Adrenal gland (tissue), 12 donors: Measurements from ENCODE around the gene GPR158. TPM values are rescaled to one million over a fixed set of nuclear protein-coding genes. Genes with fewer than 3 reads are reported as not detected.

Source experiments
- DNase-seq, 7 donors: peaks; one replicate each; pipeline ENCODE4 v3.0.0-alpha.2; 2019 to 2020
- H3K27ac ChIP-seq, 5 donors: fragments of 200-600 bp; sonication (generic) in 4 of 5; 1 replicate in 3 of 5; 2 replicates in 2 of 5; pipeline versions ENCODE4 v1.5.1 to v1.8.0; 2016 to 2020; ENCODE audit warnings: mild to moderate bottlenecking in 1 of 5
- H3K27me3 ChIP-seq: fragments of 200-600 bp; 2 replicates; pipeline ENCODE4 v1.8.0; 2021
- H3K36me3 ChIP-seq, 2 donors: fragments of 200-600 bp; replicated peaks in 1 of 2; 1 replicate in 1 of 2; 2 replicates in 1 of 2; pipeline versions ENCODE4 v1.5.1 to v1.8.0; 2018 to 2022
- H3K4me1 ChIP-seq, 2 donors: fragments of 200-600 bp; replicated peaks in 1 of 2; 1 replicate in 1 of 2; 2 replicates in 1 of 2; pipeline versions ENCODE4 v1.5.1 to v1.8.0; 2018 to 2021
- H3K4me3 ChIP-seq, 4 donors: fragments of 200-600 bp; sonication (generic) in 3 of 4; one replicate each; pipeline ENCODE4 v1.5.1; 2016 to 2018
- H3K9me3 ChIP-seq, 3 donors: fragments of 200-600 bp; sonication (generic) in 1 of 3; replicated peaks in 1 of 3; 1 replicate in 2 of 3; 2 replicates in 1 of 3; pipeline versions ENCODE4 v1.5.1 to v1.8.0; 2016 to 2021
- CTCF ChIP-seq, 6 experiments: fragments of 450-650 bp in 4 of 6; fragments of 200-600 bp in 2 of 6; sonication (generic) in 1 of 6; IDR thresholded peaks; 1 replicate in 5 of 6; 2 replicates in 1 of 6; pipeline versions ENCODE4 v1.5.1 to v1.8.0; 2016 to 2021; ENCODE audit warnings: antibody characterized with exemption in 6 of 6, mild to moderate bottlenecking in 2 of 6, moderate library complexity in 1 of 6
- POLR2A ChIP-seq, 2 donors: fragments of 450-650 bp; IDR thresholded peaks; one replicate each; pipeline ENCODE4 v1.6.1; 2017; ENCODE audit warnings: antibody characterized with exemption in 2 of 2, mild to moderate bottlenecking in 2 of 2, moderate library complexity in 1 of 2
- WGBS, 4 donors: extraction: QIAGEN DNeasy Blood & Tissue Kit in 2 of 4; methylation state at CpG; one replicate each; pipeline versions ENCODE4 v1.1.5 to v1.1.7; 2013 to 2017; 5-methylcytosine and 5-hydroxymethylcytosine counted together
- intact Hi-C, 2 donors: fragments of 100-400 bp; cut with DNase I; formaldehyde crosslinking; loops; one replicate each; pipeline versions ENCODE4 v1.14.1 to v1.15.0; 2022 to 2023
- polyA plus RNA-seq, 3 donors: library from polyadenylated mRNA; stranded (reverse); fragments of 200-250 nt in 2 of 3; fragments of 350-450 nt in 1 of 3; fragmentation: Illumina TruSeq in 1 of 3; extraction: RNeasy Lipid Tissue Mini Kit (QIAGEN cat#74804) in 1 of 3; gene quantifications; one replicate each; pipeline ENCODE4 v1.2.3, GENCODE V29; 2013 to 2014
- total RNA-seq, 9 donors: library from RNA; depleted of rRNA in 4 of 9; stranded (reverse); fragments of >200 nt in 4 of 9; fragments of 120-200 nt in 1 of 9; fragmentation: NEBNext Ultra II Directional in 1 of 9; extraction: Animal tissue kit (Norgen Biotek cat#: 25700) in 1 of 9; gene quantifications; one replicate each; pipeline versions ENCODE4 v1.1.0 to v1.2.4, GENCODE V29; 2013 to 2023
- donor health status: healthy with polysubstance abuse.
- donor health status: Bipolar disorder and iron deficiency.
- donor health status: DM: yes; HTN: yes; CAD: no.
- donor health status: DM: no; HTN: no; CAD: no.
- donor health status: DM: no; HTN: no; CAD: no.
- donor health status: DM: yes; HTN: yes; CAD: no.

The GPR158 gene
- total and polyA plus RNA-seq, 12 donors = 0.04 to 2.5 (median 0.94) TPM; not detected in 2

GRCh38 chr10:25465582-25466372, 291.0 kb downstream of the GPR158 start:
- Histone ChIP-seq H3K36me3 (no peaks in the 10 kb centered on the region), H3K4me1 (no peaks in the 10 kb centered on the region), H3K27me3 (no peaks in the 10 kb centered on the region), H3K9me3 (no peaks in the 10 kb centered on the region), H3K4me3 (no peak overlapping the region), H3K27ac (no peak overlapping the region)
- DNase-seq = no peak
- TF ChIP-seq POLR2A (IDR thresholded peaks at IDR 0.05) = no peak
- no peak for TF ChIP-seq CTCF (IDR thresholded peaks at IDR 0.05)
- intact Hi-C loops = no loop called here
- 88 to 91% (median 90%) methylated on average over 20 of the region's 20 CpGs for WGBS, 4 donors

- 63 to 69% (median 68%) methylated on average over 8 of the region's 8 CpGs for WGBS, 4 donors
- Histone ChIP-seq H3K4me1 (no peaks in the 10 kb centered on the region), H3K4me3 (no peak overlapping the region), H3K27ac (no peak overlapping the region), H3K9me3 (no peaks in the 10 kb centered on the region), H3K36me3 (no peaks in the 10 kb centered on the region), H3K27me3 (no peaks in the 10 kb centered on the region)
- intact Hi-C loops = no loop called here
- no peak for DNase-seq
- TF ChIP-seq CTCF (IDR thresholded peaks at IDR 0.05) (no peak), POLR2A (IDR thresholded peaks at IDR 0.05) (no peak)
Observed at GRCh38 chr10:25467881-25468280, 293.1 kb downstream of the GPR158 start.

- Histone ChIP-seq H3K27ac (no peak overlapping the region), H3K36me3 (no peaks in the 10 kb centered on the region), H3K4me1 (no peaks in the 10 kb centered on the region), H3K27me3 (no peaks in the 10 kb centered on the region), H3K9me3 (no peaks in the 10 kb centered on the region), H3K4me3 (no peak overlapping the region)
- no peak for DNase-seq
- intact Hi-C loops = no loop called here
- TF ChIP-seq CTCF (IDR thresholded peaks at IDR 0.05) (no peak), POLR2A (IDR thresholded peaks at IDR 0.05) (no peak)
- WGBS, 4 donors = 81 to 83% (median 82%) methylated on average over 3 of the region's 3 CpGs
Observed at GRCh38 chr10:25481467-25481866, 306.7 kb downstream of the GPR158 start.

- Histone ChIP-seq H3K4me3 (no peak overlapping the region), H3K36me3 (no peaks in the 10 kb centered on the region), H3K9me3 (no peaks in the 10 kb centered on the region), H3K27ac (no peak overlapping the region), H3K4me1 (no peaks in the 10 kb centered on the region), H3K27me3 (no peaks in the 10 kb centered on the region)
- no peak for TF ChIP-seq CTCF (IDR thresholded peaks at IDR 0.05)
- no peak for TF ChIP-seq POLR2A (IDR thresholded peaks at IDR 0.05)
- 67 to 72% (median 68%) methylated on average over 4 of the region's 4 CpGs for WGBS, 4 donors
- no peak for DNase-seq
- intact Hi-C loops = no loop called here
Observed at GRCh38 chr10:25483999-25484398, 309.2 kb downstream of the GPR158 start.
